ENCODE data around the gene GEMIN2. TPM values are rescaled to one million over a fixed set of nuclear protein-coding genes. Genes with fewer than 3 reads are reported as not detected.
"Not testable (repeated sequence)": the region's sequence is repeated elsewhere in the genome, so short reads cannot be mapped to it uniquely, and the experiment has no call there.

The GEMIN2 gene, protein sequence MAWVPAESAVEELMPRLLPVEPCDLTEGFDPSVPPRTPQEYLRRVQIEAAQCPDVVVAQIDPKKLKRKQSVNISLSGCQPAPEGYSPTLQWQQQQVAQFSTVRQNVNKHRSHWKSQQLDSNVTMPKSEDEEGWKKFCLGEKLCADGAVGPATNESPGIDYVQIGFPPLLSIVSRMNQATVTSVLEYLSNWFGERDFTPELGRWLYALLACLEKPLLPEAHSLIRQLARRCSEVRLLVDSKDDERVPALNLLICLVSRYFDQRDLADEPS
- polyA plus RNA-seq (2011; rRNA removed) (5.9 and 11.8 TPM in 2 replicates), polyA minus RNA-seq (2011; rRNA and poly(A)+ RNA removed) (3.9 and 4.8 TPM in 2 replicates)

DNA sequence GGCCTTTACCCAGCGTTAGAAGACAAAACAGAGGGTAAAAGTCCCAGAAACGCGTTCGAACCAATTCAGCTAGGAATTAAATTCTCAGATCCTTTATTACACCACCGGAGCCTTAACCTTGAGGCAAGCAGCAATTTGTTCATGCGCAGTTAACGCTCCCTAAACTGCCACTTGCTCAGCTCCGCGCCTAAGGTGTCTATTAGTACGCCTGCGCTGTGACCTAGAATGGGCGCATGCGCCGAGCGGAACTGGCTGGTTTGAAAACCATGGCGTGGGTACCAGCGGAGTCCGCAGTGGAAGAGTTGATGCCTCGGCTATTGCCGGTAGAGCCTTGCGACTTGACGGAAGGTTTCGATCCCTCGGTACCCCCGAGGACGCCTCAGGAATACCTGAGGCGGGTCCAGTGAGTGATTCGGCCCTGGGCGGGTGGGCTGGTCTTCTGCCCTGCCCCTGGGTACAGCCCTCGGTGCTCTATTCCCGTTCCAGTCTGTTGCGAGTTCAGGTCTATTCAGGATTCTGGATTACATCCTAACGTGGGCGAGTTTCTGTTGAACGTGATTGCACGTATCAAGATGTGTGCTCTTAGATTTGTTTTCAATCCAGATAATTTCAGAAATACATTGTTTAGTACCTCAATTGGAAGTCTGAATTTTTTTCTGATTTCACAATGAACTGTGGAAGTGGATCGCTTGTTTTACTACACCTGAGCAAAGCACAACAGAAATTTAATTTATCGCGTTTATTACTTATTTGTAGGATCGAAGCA, at the start of gene GEMIN2:
Gene GEMIN2, plus strand, starts transcription at position 251 of the 766 bp plus-strand sequence. Its CDS starts 16 bp downstream, at position 267.
- H3K36me3 ChIP-seq (ENCODE audit: control insufficient read depth, insufficient read depth, low read length): no peaks in the 10 kb centered on the region
- H3K27me3 ChIP-seq (ENCODE audit: control insufficient read depth, insufficient read depth, low read length): no peaks in the 10 kb centered on the region
- TF ChIP-seq, protein P1, sequence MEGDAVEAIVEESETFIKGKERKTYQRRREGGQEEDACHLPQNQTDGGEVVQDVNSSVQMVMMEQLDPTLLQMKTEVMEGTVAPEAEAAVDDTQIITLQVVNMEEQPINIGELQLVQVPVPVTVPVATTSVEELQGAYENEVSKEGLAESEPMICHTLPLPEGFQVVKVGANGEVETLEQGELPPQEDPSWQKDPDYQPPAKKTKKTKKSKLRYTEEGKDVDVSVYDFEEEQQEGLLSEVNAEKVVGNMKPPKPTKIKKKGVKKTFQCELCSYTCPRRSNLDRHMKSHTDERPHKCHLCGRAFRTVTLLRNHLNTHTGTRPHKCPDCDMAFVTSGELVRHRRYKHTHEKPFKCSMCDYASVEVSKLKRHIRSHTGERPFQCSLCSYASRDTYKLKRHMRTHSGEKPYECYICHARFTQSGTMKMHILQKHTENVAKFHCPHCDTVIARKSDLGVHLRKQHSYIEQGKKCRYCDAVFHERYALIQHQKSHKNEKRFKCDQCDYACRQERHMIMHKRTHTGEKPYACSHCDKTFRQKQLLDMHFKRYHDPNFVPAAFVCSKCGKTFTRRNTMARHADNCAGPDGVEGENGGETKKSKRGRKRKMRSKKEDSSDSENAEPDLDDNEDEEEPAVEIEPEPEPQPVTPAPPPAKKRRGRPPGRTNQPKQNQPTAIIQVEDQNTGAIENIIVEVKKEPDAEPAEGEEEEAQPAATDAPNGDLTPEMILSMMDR (IDR thresholded peaks at IDR 0.05; ENCODE audit: insufficient read depth, low read depth, low read length): no peak
- CTCF ChIA-PET: interaction anchor here (0.6 to 1.1 kb wide), 3 partner anchors 10 to 312 kb away, joined by 3 read pairs; partner anchors contain the start of gene SEC23A
- H3K4me3 ChIP-seq (ENCODE audit: low read depth, low read length): peak within 1 kb of the TSS; percentile 97
- POLR2A ChIA-PET: interaction anchor here (0.7 kb wide), 2 partner anchors 11 to 262 kb away, joined by 3 to 6 read pairs; partner anchors contain the start of gene SEC23A
- DNase-seq (ENCODE audit: low read depth): peak; percentile 66

GRCh38 chr14:39069169-39069805, 44.8 kb upstream of the GEMIN2 start:
- DNase-seq (ENCODE audit: low read depth); H3K4me3 ChIP-seq (ENCODE audit: low read depth, low read length); H3K36me3 ChIP-seq (ENCODE audit: control insufficient read depth, insufficient read depth, low read length); POLR2A ChIA-PET; H3K27me3 ChIP-seq (ENCODE audit: control insufficient read depth, insufficient read depth, low read length); CTCF ChIA-PET: not testable (repeated sequence)

GRCh38 chr14:39069923-39070322, 44.2 kb upstream of the GEMIN2 start:
- H3K4me3 ChIP-seq (ENCODE audit: low read depth, low read length): no peak overlapping the region
- POLR2A ChIA-PET: no interaction called here
- no peaks in the 10 kb centered on the region for H3K27me3 ChIP-seq (ENCODE audit: control insufficient read depth, insufficient read depth, low read length)
- CTCF ChIA-PET: no interaction called here
- no peak for DNase-seq (ENCODE audit: low read depth)
- TF ChIP-seq, protein P1 (IDR thresholded peaks at IDR 0.05; ENCODE audit: insufficient read depth, low read depth, low read length): no peak
- H3K36me3 ChIP-seq (ENCODE audit: control insufficient read depth, insufficient read depth, low read length): peaks cover 2% of the 10 kb centered on the region; the same call in 1 of the 2 replicates

- DNase-seq (ENCODE audit: low read depth): no peak
- TF ChIP-seq, protein P1 (IDR thresholded peaks at IDR 0.05; ENCODE audit: insufficient read depth, low read depth, low read length): no peak
- Histone ChIP-seq H3K27me3 (ENCODE audit: control insufficient read depth, insufficient read depth, low read length) (no peaks in the 10 kb centered on the region), H3K36me3 (ENCODE audit: control insufficient read depth, insufficient read depth, low read length) (peaks cover 2% of the 10 kb centered on the region; the same call in 1 of the 2 replicates), H3K4me3 (ENCODE audit: low read depth, low read length) (no peak overlapping the region)
- CTCF ChIA-PET: no interaction called here
- POLR2A ChIA-PET: no interaction called here
These were observed 43.0 kb upstream of the GEMIN2 start for GRCh38 chr14:39071096-39071495.

DNA sequence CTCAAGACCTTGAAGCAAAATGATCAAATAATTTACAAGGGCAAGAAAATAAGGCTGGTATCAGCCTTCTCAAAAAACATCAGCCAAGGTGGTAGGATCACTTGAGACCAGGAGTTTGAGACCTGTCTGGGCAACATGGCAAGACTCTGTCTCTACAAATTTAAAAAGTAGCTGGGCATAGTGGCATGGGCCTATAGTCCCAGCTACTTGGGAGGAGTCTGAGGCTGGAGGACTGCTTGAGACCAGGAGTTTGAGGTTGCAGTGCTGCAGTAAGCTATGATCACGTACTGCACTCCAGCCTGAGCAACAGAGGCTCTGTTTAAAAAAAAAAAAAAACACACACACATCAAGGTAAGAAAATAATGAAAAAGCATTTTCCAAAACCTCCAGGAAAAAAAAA, 33.2 kb upstream of the GEMIN2 start:
- ChIA-PET CTCF (interaction anchor here (1.5 kb wide), 1 partner anchor 47 kb away, joined by 4 read pairs; no protein-coding TSS in a partner anchor), POLR2A (no interaction called here)
- Histone ChIP-seq H3K36me3 (ENCODE audit: control insufficient read depth, insufficient read depth, low read length) (peaks cover 12% of the 10 kb centered on the region), H3K4me3 (ENCODE audit: low read depth, low read length) (no peak overlapping the region), H3K27me3 (ENCODE audit: control insufficient read depth, insufficient read depth, low read length) (no peaks in the 10 kb centered on the region)
- TF ChIP-seq, protein P1 (IDR thresholded peaks at IDR 0.05; ENCODE audit: insufficient read depth, low read depth, low read length): no peak
- DNase-seq (ENCODE audit: low read depth): no peak
